Measurements from ENCODE around the gene PAEP. TPM values are rescaled to one million over a fixed set of nuclear protein-coding genes. Genes with fewer than 3 reads are reported as not detected.

The PAEP gene
- total RNA-seq, 1 experiment from 2014 or later, result not detected

GRCh38 chr9:135573124-135573523 lies 11.6 kb downstream of the PAEP start:
- POLR2A ChIA-PET, result no interaction called here
- CTCF ChIA-PET, result no interaction called here
- no TSS peak for BruUV-seq (replicated peaks)
- ATAC-seq (no peak), DNase-seq (ENCODE audit: low read depth, low spot score) (no peak)
- Histone ChIP-seq H3K27me3 (ENCODE audit: control insufficient read depth, insufficient read depth, low read length) (0 out of 2 replicates have a peak, but pooled peaks cover 2% of the 10 kb centered on the region), H3K27ac (ENCODE audit: low read length) (no peak overlapping the region), H3K4me3 (ENCODE audit: low read depth in 2 of 2, low read length in 2 of 2) (no peak overlapping the region), H3K9me3 (ENCODE audit: control insufficient read depth, insufficient read depth, low read depth, low read length) (no peaks in the 10 kb centered on the region), H3K4me1 (ENCODE audit: control insufficient read depth, insufficient read depth, low read length) (no peaks in the 10 kb centered on the region), H3K36me3 (ENCODE audit: control insufficient read depth, insufficient read depth, low read length) (no peaks in the 10 kb centered on the region)
- no peak for TF ChIP-seq REST (IDR thresholded peaks at IDR 0.05; ENCODE audit: insufficient read depth in 1 of 2, low read depth in 2 of 2, low read length in 1 of 2)
- no peak for TF ChIP-seq TCF7L2 (IDR thresholded peaks at IDR 0.05; ENCODE audit: low read depth, low read length)
- TF ChIP-seq SIN3A (IDR thresholded peaks at IDR 0.05; ENCODE audit: borderline replicate concordance, insufficient read depth, low read depth, low read length), result no peak
- no peak for TF ChIP-seq POLR2AphosphoS5 (IDR thresholded peaks at IDR 0.05; ENCODE audit: low read depth, low read length)
- TF ChIP-seq CTCF (IDR thresholded peaks at IDR 0.05), result no peak
- intact Hi-C loops (cut with micrococcal nuclease; ENCODE audit: unreplicated experiment) (no loop called here), in situ Hi-C loops (cut with HindIII; ENCODE audit: low pct_unique_long_range_greater_than_20kb, low sequenced_read_pairs) (no loop called here)

- Histone ChIP-seq H3K9me3 (ENCODE audit: control insufficient read depth, insufficient read depth, low read depth, low read length) (no peaks in the 10 kb centered on the region), H3K4me1 (ENCODE audit: control insufficient read depth, insufficient read depth, low read length) (no peaks in the 10 kb centered on the region), H3K27me3 (ENCODE audit: control insufficient read depth, insufficient read depth, low read length) (no peaks in the 10 kb centered on the region), H3K4me3 (ENCODE audit: low read depth in 2 of 2, low read length in 2 of 2) (no peak overlapping the region), H3K27ac (ENCODE audit: low read length) (no peak overlapping the region), H3K36me3 (ENCODE audit: control insufficient read depth, insufficient read depth, low read length) (no peaks in the 10 kb centered on the region)
- no TSS peak for BruUV-seq (replicated peaks)
- in situ Hi-C loops (cut with HindIII; ENCODE audit: low pct_unique_long_range_greater_than_20kb, low sequenced_read_pairs), result no loop called here
- intact Hi-C loops (cut with micrococcal nuclease; ENCODE audit: unreplicated experiment), result no loop called here
- no peak for DNase-seq (ENCODE audit: low read depth, low spot score)
- no peak for ATAC-seq
- POLR2A ChIA-PET, result no interaction called here
- CTCF ChIA-PET, result no interaction called here
- TF ChIP-seq POLR2AphosphoS5 (IDR thresholded peaks at IDR 0.05; ENCODE audit: low read depth, low read length) (no peak), TCF7L2 (IDR thresholded peaks at IDR 0.05; ENCODE audit: low read depth, low read length) (no peak), REST (IDR thresholded peaks at IDR 0.05; ENCODE audit: insufficient read depth in 1 of 2, low read depth in 2 of 2, low read length in 1 of 2) (no peak), CTCF (IDR thresholded peaks at IDR 0.05) (no peak), SIN3A (IDR thresholded peaks at IDR 0.05; ENCODE audit: borderline replicate concordance, insufficient read depth, low read depth, low read length) (no peak)
These were observed 12.8 kb downstream of the PAEP start for GRCh38 chr9:135574331-135574730.

All from Panc1 (cell line).